ENCODE data around the gene DPEP1.
"Not testable (repeated sequence)": the region's sequence is repeated elsewhere in the genome, so short reads cannot be mapped to it uniquely, and the experiment has no call there.

Gene DPEP1

DNA sequence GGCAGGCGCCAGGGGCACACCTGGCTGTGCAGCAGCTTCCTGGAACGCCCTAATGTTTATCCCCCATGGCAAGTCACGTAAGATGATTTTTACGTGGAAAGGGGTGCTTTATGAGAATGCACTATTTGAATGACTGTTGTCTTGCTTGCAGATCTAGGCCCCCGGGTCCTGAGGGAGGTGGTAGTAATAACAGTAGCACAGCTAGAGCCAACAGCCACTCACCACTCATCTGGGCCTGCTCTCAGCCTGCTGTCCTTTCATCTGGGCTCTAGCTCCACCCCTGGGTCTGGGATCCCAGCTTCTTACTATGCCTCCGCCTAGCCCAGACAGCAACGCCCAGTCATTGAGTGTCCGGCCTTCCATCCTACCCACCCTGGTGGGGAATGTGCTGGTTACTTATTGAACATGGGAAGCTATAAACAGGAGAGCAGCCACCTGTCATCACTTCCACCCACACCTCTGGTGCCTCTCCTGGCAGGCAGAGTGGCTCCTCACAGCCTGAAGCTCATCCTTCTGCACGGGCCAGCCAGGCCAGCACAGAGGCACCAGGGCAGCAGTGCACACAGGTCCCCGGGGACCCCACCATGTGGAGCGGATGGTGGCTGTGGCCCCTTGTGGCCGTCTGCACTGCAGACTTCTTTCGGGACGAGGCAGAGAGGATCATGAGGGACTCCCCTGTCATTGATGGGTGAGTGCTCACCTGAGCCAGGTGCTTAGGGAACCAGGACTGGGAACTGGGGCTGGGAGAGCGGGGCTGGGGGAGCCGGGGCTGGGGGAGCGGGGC lies 16.6 kb downstream of the DPEP1 start:
- peak; percentile 32 for DNase-seq (ENCODE audit: low read depth)
- no peak overlapping the region for H3K4me3 ChIP-seq (ENCODE audit: low read depth, low read length)
- TF ChIP-seq, protein P1, sequence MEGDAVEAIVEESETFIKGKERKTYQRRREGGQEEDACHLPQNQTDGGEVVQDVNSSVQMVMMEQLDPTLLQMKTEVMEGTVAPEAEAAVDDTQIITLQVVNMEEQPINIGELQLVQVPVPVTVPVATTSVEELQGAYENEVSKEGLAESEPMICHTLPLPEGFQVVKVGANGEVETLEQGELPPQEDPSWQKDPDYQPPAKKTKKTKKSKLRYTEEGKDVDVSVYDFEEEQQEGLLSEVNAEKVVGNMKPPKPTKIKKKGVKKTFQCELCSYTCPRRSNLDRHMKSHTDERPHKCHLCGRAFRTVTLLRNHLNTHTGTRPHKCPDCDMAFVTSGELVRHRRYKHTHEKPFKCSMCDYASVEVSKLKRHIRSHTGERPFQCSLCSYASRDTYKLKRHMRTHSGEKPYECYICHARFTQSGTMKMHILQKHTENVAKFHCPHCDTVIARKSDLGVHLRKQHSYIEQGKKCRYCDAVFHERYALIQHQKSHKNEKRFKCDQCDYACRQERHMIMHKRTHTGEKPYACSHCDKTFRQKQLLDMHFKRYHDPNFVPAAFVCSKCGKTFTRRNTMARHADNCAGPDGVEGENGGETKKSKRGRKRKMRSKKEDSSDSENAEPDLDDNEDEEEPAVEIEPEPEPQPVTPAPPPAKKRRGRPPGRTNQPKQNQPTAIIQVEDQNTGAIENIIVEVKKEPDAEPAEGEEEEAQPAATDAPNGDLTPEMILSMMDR (IDR thresholded peaks at IDR 0.05; ENCODE audit: insufficient read depth, low read depth, low read length, missing control alignments), result no peak

DNA sequence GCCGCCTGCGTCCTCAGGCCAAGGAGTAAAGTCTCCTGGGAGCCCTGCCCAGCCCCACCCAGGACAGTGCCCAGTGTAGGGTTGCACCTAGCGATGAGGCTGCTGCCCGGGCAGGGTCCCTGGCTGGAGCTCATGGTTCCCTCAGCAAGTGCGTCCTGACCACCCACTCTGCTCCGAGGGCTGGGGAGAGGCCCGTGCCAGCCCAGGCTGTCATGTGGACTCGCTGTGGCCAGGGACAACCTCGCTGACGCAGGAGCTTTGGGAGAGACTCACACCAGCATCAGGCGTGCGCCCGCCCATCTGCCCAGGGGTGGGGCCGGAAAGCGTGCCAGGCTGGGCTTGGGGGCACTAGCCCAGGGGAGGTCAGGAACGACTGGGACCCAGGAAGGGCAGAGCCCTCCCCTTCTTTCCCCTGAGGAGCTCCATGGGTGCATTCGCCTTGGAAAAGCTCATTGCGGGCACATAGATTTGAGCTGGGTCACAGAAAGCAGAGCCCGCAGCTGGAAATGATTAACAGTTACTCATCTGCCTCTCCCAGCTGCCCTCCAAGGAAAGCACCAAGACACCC lies 19.7 kb downstream of the DPEP1 start:
- no peak overlapping the region for H3K4me3 ChIP-seq (ENCODE audit: low read depth, low read length)
- TF ChIP-seq, protein P1 (IDR thresholded peaks at IDR 0.05; ENCODE audit: insufficient read depth, low read depth, low read length, missing control alignments), result no peak
- no peak for DNase-seq (ENCODE audit: low read depth)

DNA sequence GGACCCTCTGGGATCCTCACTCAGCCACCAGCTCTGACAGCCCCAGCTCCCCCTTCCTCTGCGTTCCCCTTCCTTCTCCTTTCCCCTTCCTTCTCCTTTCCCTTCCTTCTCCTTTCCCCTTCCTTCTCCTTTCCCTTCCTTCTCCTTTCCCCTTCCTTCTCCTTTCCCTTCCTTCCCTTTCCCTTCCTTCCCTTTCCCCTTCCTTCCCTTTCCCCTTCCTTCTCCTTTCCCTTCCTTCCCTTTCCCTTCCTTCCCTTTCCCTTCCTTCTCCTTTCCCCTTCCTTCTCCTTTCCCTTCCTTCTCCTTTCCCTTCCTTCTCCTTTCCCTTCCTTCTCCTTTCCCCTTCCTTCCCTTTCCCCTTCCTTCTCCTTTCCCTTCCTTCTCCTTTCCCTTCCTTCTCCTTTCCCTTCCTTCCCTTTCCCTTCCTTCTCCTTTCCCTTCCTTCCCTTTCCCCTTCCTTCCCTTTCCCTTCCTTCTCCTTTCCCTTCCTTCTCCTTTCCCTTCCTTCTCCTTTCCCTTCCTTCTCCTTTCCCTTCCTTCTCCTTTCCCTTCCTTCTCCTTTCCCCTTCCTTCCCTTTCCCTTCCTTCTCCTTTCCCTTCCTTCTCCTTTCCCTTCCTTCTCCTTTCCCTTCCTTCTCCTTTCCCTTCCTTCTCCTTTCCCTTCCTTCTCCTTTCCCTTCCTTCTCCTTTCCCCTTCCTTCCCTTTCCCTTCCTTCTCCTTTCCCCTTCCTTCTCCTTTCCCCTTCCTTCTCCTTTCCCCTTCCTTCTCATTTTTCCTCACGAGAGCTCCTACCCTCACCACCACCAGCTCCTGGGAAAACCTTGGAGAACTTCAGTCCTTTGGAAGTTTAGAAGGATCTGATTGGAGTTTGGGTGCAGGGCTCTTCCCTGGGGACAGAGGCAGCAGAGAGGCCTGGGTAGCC lies 21.3 kb downstream of the DPEP1 start:
- DNase-seq (ENCODE audit: low read depth); H3K4me3 ChIP-seq (ENCODE audit: low read depth, low read length): not testable (repeated sequence)

DNA sequence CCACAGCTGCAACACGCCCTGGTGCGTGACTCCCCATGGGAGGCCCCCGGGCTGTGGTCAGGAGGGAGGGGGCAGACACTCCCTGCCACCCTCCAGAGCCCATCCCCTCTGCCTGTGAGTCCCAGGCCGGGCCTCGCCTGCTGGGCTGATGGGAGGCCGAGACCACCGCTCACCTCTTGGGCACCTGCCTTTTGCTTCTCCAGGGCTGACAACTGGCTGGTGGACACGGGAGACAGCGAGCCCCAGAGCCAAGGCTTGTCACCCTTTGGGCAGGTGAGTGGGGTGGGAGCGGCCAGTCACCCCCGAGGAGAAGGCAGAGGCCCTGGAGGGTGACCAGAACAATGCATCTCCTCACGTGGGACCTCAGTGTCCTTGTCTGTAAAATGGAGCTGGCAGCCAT lies 23.2 kb downstream of the DPEP1 start:
- no peak for DNase-seq (ENCODE audit: low read depth)
- H3K4me3 ChIP-seq (ENCODE audit: low read depth, low read length), result no peak overlapping the region
- TF ChIP-seq, protein P1 (IDR thresholded peaks at IDR 0.05; ENCODE audit: insufficient read depth, low read depth, low read length, missing control alignments), result no peak

DNA sequence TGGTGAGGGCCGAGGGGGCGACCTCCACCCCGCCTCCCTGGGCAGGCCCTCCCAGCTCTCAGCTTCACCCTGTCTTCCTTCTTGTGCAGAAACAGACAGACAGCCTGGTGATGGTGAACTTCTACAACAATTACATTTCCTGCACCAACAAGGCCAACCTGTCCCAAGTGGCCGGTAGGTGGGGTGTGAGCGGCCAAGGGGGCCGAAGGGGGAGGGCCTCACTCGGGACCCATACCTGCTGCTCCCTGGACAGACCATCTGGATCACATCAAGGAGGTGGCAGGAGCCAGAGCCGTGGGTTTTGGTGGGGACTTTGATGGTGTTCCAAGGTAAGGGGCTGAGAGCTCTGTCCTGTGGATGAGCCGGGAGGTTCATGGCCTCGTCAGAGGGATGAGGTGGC lies 23.9 kb downstream of the DPEP1 start:
- H3K4me3 ChIP-seq (ENCODE audit: low read depth, low read length), result no peak overlapping the region
- no peak for DNase-seq (ENCODE audit: low read depth)
- TF ChIP-seq, protein P1 (IDR thresholded peaks at IDR 0.05; ENCODE audit: insufficient read depth, low read depth, low read length, missing control alignments), result no peak

DNA sequence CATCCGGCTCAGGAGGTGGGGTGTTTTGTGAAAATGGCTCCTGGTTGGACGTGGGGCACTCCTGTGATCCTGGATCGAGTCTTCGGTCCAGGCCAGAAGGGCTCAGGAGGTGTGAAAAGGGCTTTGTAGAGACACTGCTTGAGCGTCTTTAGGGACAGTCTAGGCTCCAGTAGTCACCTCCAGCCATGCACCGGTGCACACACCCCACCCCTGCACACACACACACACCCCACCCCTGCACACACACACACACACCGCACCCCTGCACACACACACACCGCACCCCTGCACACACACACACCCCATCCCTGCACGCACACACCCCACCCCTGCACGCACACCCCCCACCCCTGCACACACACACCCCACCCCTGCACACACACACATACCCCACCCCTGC lies 25.0 kb downstream of the DPEP1 start:
- TF ChIP-seq, protein P1 (IDR thresholded peaks at IDR 0.05; ENCODE audit: insufficient read depth, low read depth, low read length, missing control alignments), result no peak
- H3K4me3 ChIP-seq (ENCODE audit: low read depth, low read length), result no peak overlapping the region
- DNase-seq (ENCODE audit: low read depth), result no peak

DNA sequence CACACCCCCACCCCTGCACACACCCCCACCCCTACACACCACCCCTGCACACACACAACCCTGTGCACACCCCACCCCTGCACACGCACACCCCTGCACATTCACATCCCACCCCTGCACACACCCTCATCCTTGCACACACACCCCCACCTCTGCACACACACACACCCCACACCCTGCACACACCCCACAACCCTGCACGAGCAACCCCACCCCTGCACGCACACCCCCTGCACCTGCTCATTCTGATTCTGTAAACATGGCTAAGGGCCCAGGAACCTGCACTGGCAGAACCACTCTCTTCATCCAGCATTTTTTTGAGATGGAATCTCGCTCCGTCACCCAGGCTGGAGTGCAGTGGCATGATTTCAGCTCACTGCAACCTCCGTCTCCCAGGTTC lies 25.9 kb downstream of the DPEP1 start:
- DNase-seq (ENCODE audit: low read depth), result no peak
- TF ChIP-seq, protein P1 (IDR thresholded peaks at IDR 0.05; ENCODE audit: insufficient read depth, low read depth, low read length, missing control alignments), result no peak
- no peak overlapping the region for H3K4me3 ChIP-seq (ENCODE audit: low read depth, low read length)
